Fibroblast of pulmonary artery (primary cell): ENCODE data around the gene ZSCAN21.
A peak's percentile ranks its signal among the peaks of the same experiment; 100 is the strongest.

Experiments used
- DNase-seq: peaks from one replicate; pipeline ENCODE4 v3.0.0-alpha.2; 2010; ENCODE audit warnings: low read depth
- H3K4me3 ChIP-seq: replicated peaks from 2 replicates; pipeline ENCODE4 v1.5.1; 2011; ENCODE audit warnings: low read depth, mild to moderate bottlenecking, control low read depth, low read length, moderate library complexity
- TF ChIP-seq, protein P1 (sequence below): IDR thresholded peaks from 2 replicates; pipeline ENCODE4 v1.5.1; 2011; ENCODE audit warnings: mild to moderate bottlenecking, control low read depth, low read length, inconsistent platforms; ENCODE audit errors: missing control alignments

The ZSCAN21 gene

DNA sequence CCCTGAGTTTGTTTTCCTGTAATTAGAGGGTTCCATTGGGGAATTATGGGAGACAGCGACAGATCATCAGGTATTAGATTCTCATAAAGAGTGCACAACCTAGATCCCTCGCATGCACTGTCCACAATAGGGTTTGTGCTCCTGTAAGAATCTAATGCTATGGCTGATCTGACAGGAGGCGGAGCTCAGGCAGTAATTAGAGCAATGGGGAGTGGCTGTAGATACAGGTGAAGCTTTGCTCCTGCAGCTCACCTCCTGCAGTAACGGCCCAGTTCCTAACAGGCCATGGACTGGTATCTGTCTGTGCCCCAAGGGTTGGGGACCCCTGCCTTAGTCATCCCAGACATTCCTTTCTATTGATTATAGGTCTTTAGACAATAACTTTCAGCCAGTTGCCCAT is 894 bp upstream of the ZSCAN21 start:
- H3K4me3 ChIP-seq: no peak overlapping the region
- DNase-seq: no peak
- TF ChIP-seq, protein P1, sequence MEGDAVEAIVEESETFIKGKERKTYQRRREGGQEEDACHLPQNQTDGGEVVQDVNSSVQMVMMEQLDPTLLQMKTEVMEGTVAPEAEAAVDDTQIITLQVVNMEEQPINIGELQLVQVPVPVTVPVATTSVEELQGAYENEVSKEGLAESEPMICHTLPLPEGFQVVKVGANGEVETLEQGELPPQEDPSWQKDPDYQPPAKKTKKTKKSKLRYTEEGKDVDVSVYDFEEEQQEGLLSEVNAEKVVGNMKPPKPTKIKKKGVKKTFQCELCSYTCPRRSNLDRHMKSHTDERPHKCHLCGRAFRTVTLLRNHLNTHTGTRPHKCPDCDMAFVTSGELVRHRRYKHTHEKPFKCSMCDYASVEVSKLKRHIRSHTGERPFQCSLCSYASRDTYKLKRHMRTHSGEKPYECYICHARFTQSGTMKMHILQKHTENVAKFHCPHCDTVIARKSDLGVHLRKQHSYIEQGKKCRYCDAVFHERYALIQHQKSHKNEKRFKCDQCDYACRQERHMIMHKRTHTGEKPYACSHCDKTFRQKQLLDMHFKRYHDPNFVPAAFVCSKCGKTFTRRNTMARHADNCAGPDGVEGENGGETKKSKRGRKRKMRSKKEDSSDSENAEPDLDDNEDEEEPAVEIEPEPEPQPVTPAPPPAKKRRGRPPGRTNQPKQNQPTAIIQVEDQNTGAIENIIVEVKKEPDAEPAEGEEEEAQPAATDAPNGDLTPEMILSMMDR: no peak

DNA sequence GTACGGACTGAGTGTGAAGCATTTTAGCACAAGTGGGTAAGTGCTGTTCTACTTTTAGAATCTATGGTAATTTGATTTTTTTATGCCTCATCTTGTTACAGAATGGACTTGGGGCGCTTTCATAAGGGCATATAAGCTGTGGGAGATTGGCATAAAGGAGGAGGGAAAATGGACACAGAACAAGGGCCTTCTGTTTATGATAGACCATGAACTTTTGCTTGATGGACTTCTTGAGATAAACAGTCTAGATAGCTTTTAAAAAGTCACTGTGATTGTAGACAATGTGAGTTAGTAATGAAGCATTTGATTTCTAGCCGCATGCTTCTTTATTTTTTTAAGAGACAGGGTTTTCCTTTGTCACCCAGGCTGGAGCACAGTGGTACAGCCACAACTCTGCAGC is 2.0 kb downstream of the ZSCAN21 start:
- TF ChIP-seq, protein P1: no peak
- H3K4me3 ChIP-seq: no peak overlapping the region
- DNase-seq: no peak

DNA sequence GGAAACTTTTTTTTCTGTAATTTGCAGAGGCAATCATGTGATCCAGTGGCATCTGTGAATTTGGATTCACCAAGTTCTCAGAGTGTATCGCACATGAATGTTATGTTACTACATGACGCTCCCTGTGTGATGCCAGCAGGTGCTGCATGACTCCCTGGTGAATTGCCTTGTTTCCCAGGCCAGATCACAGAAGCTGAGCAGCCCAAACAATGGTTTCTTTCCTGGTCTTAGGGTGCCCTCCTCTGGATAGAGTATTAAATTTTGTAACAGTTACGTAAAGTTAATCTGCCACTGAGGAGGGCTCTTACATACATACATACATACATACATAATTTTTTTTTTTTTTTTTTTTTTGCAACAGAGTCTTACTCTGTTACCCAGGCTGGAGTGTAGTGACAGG is 3.6 kb downstream of the ZSCAN21 start:
- DNase-seq: peak; percentile 67
- no peak overlapping the region for H3K4me3 ChIP-seq
- TF ChIP-seq, protein P1: peak; percentile 6

DNA sequence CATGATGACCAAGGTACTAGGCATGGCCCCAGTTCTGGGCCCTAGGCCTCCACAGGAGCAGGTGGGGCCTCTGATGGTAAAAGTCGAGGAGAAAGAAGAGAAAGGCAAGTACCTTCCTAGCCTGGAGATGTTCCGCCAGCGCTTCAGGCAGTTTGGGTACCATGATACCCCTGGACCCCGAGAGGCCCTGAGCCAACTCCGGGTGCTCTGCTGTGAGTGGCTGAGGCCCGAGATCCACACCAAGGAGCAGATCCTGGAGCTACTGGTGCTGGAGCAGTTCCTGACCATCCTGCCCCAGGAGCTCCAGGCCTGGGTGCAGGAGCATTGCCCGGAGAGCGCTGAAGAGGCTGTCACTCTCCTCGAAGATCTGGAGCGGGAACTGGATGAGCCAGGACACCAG is 7.4 kb downstream of the ZSCAN21 start:
- no peak overlapping the region for H3K4me3 ChIP-seq
- TF ChIP-seq, protein P1: no peak
- DNase-seq: no peak

DNA sequence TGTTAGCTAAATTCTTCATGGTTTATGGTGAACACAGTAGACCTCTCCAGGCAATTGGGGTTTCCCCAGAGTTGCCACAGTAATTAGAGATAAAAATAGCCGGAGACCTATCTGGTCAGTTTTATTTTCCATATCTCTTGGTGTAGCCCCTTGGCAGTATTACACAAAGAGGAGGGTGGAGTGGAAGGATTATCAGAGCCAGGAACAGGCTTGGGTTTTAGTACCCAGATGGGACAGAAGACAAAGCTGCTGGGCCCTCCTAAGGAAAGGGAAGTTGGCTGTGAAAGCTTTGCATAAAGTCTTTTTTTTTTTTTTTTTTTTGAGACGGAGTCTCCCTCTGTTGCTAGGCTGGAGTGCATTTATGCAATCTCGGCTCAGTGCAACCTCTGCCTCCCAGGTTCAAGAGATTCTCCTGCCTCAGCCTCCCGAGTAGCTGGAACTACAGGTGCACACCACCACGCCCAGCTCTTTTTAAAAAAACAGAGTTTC is 9.7 kb downstream of the ZSCAN21 start:
- TF ChIP-seq, protein P1: no peak
- DNase-seq: no peak
- no peak overlapping the region for H3K4me3 ChIP-seq

DNA sequence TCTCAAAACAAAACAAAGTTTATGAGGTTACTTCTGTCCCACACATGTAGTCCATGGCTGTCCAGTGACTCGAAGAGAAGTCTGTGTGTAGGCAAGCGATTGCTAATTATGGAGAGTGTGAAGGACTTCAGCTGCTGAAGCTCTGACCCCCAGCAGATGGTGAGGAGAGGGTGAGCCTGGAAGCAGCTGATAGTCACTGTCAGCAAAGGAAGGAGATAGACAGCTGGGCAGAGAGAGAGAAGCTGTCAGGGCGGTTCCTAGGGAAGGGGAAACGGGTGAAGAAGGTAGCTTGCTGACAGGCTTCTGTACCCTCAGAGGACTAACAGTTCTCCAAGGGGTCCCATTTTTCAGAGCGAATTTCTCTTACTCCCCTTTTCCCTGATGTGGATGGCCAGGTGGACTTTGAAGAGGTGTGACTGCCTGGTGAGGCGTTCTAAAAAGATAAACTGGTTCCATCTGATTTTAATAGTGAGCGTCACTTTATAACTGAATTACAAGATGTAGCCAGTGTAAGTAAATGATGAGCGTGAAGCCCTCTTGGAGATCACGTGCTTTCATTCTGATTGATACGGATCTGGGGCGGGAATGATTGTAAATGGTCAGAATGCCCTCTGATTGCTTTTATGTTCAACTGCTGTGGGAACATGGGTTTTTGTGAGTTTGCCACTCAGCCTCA is 12.1 kb downstream of the ZSCAN21 start:
- no peak overlapping the region for H3K4me3 ChIP-seq
- no peak for DNase-seq
- TF ChIP-seq, protein P1: no peak

DNA sequence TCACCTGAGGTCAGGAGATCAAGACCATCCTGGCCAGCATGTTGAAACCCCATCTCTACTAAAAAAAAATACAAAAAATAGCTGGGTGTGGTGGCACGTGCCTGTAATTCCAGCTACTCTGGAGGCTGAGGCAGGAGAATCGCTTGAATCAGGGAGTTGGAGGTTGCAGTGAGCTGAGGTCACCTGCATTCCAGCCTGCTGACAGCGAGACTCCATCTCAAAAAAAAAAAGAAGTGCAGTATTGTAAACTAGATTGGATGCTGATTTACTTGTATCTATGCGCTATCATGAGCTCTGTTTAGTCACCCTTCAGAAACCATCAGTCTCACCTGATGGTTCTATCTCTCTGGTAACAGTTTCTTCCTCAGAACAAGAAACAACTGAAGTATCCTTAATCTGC is 13.8 kb downstream of the ZSCAN21 start:
- TF ChIP-seq, protein P1: no peak
- no peak for DNase-seq
- no peak overlapping the region for H3K4me3 ChIP-seq
